ENCODE results near the gene CALCOCO2. TPM values are rescaled to one million over a fixed set of nuclear protein-coding genes. Genes with fewer than 3 reads are reported as not detected.
A peak's percentile ranks its signal among the peaks of the same experiment; 100 is the strongest.
"Not testable (repeated sequence)": the region's sequence is repeated elsewhere in the genome, so short reads cannot be mapped to it uniquely, and the experiment has no call there.

CALCOCO2 gene
- total RNA-seq, 2 experiments from 2014 or later, result 152 to 167 TPM

DNA sequence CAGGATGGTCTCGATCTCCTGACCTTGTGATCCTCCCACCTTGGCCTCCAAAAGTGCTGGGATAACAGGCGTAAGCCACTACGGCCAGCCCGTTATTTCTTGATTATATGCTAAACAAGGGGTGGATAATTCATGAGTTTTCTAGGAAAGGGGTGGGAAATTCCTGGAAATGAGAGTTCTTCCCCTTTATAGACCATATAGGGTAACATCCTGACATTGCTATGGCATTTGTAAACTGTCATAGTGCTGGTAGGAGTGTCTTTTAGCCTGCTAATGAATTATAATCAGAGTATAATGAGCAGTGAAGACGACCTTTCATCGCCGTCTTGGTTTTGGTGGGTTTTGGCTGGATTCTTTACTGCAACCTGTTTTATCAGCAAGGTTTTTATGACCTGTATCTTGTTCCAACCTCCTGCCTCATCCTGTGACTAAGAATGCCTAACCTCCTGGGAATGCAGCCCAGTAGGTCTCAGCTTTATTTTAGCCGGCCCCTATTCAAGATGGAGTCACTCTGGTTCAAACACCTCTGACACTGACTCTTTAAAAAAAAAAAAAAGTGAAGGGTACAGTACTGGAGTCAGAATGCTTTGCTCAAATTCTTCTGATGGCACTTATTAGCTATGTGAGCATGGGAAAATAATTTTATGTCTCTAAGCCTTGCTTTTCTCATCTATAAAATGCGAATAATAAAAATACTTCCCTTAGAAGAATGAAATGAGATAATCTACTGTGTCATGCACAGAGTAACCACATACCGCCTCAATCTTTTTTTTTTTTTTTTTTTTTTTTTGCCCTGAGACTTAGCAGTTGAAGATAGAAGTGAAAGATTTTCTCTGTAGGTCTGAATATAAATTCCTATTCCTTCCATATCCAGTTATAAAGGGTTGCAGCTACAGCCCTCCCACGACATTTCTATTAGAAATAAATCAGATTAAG is 5.1 kb upstream of the CALCOCO2 start:
- CTCF ChIA-PET, result no interaction called here

GRCh38 chr17:48831549-48831883 is 681 bp downstream of the CALCOCO2 start:
- Mint-ChIP-seq H3K4me3 (peak overlapping the region; percentile 97), H3K27me3 (ENCODE audit: low read depth) (peaks cover 3% of the 10 kb centered on the region), H3K9me3 (ENCODE audit: insufficient read depth) (no peaks in the 10 kb centered on the region), H3K36me3 (ENCODE audit: low read depth) (peaks cover 22% of the 10 kb centered on the region), H3K27ac (peak overlapping the region; percentile 99), H3K4me1 (ENCODE audit: low read depth) (peaks cover 52% of the 10 kb centered on the region)
- POLR2A ChIA-PET, result interaction anchor here (0.7 to 1.2 kb wide), 3 partner anchors 10 to 20 kb away, joined by 3 read pairs; no protein-coding TSS in a partner anchor
- ATAC-seq, result no peak
- DNase-seq, result no peak
- CTCF ChIA-PET, result interaction anchor here (0.8 to 3.0 kb wide), 9 partner anchors 10 to 153 kb away, joined by 3 to 15 read pairs (median 4); no protein-coding TSS in a partner anchor

More for the DNA sequence above, 5.1 kb upstream of the CALCOCO2 start:
- Mint-ChIP-seq H3K27me3 (ENCODE audit: low read depth) (peaks cover 12% of the 10 kb centered on the region), H3K4me3 (no peak overlapping the region), H3K36me3 (ENCODE audit: low read depth) (no peaks in the 10 kb centered on the region), H3K27ac (no peak overlapping the region), H3K9me3 (ENCODE audit: insufficient read depth) (no peaks in the 10 kb centered on the region), H3K4me1 (ENCODE audit: low read depth) (peaks cover 4% of the 10 kb centered on the region)
- DNase-seq (no peak), ATAC-seq (no peak)
- POLR2A ChIA-PET, result interaction anchor here (0.6 kb wide), 1 partner anchor 43 kb away, joined by 6 read pairs; no protein-coding TSS in a partner anchor

DNA sequence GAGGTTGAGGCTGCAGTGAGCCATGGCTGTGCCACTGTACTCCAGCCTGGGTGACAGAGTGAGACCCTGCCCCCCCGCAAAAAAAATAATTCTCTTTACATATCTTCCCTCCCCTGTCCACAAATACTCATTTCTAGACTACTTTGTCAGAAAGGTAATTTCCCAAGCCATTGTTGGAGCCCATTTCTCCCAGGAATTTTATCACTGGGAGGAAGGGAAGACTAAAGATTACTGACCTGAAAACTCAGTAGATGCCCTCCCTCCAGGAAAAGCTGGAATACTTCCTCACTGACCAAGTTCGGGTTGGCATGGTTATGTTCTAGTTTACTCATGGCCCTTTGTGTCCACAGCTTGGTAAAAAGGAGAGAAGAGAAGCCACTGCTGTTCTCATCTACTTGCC is 4.1 kb downstream of the CALCOCO2 start:
- no peak for DNase-seq
- POLR2A ChIA-PET, result interaction anchor here (0.6 to 1.3 kb wide), 2 partner anchors 18 to 31 kb away, joined by 3 to 4 read pairs; partner anchors contain the start of gene TTLL6
- H3K36me3 Mint-ChIP-seq (ENCODE audit: low read depth), result peaks cover 40% of the 10 kb centered on the region
- H3K4me3 Mint-ChIP-seq, result no peak overlapping the region
- H3K4me1 Mint-ChIP-seq (ENCODE audit: low read depth), result peaks cover 84% of the 10 kb centered on the region
- ATAC-seq, result no peak
- no peaks in the 10 kb centered on the region for H3K27me3 Mint-ChIP-seq (ENCODE audit: low read depth)
- CTCF ChIA-PET, result interaction anchor here (0.9 to 3.3 kb wide), 11 partner anchors 12 to 155 kb away, joined by 3 to 20 read pairs (median 7); partner anchors contain the start of genes ATP5MC1 and TTLL6
- no peak overlapping the region for H3K27ac Mint-ChIP-seq
- H3K9me3 Mint-ChIP-seq (ENCODE audit: insufficient read depth), result no peaks in the 10 kb centered on the region

GRCh38 chr17:48835971-48836370 is 5.1 kb downstream of the CALCOCO2 start:
- DNase-seq (no peak), ATAC-seq (no peak)
- H3K27me3 Mint-ChIP-seq (ENCODE audit: low read depth), result no peaks in the 10 kb centered on the region
- H3K4me3 Mint-ChIP-seq, result no peak overlapping the region
- H3K9me3 Mint-ChIP-seq (ENCODE audit: insufficient read depth), result no peaks in the 10 kb centered on the region
- H3K27ac Mint-ChIP-seq, result peak overlapping the region; percentile 1
- peaks cover 47% of the 10 kb centered on the region for H3K36me3 Mint-ChIP-seq (ENCODE audit: low read depth)
- POLR2A ChIA-PET, result interaction anchor here (0.6 to 1.3 kb wide), 3 partner anchors 15 to 35 kb away, joined by 3 to 4 read pairs (median 3); partner anchors contain the start of gene TTLL6
- H3K4me1 Mint-ChIP-seq (ENCODE audit: low read depth), result peaks cover 92% of the 10 kb centered on the region
- CTCF ChIA-PET, result interaction anchor here (0.9 to 3.3 kb wide), 12 partner anchors 13 to 156 kb away, joined by 3 to 20 read pairs (median 6); partner anchors contain the start of genes ATP5MC1 and TTLL6

DNA sequence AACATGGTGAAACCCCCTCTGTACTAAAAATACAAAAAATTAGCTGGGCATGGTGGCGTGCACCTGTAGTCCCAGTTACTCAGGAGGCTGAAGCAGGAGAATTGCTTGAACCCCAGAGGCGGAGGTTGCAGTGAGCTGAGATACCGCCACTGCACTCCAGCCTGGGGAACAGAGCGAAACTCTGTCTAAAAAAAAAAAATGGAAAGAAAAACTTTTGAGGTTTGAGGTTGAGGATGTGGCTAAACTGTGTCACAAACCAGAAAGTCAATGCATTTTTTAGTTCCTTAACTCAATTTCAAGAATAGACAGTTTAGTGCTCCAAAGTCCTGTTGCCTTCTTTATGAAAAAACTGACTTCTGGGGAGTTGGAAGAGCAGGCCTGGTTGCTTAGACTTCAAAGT is 6.6 kb downstream of the CALCOCO2 start:
- CTCF ChIA-PET, result interaction anchor here (3.0 to 3.3 kb wide), 2 partner anchors 21 to 41 kb away, joined by 13 to 20 read pairs; partner anchors contain the start of gene TTLL6
- POLR2A ChIA-PET; H3K27me3 Mint-ChIP-seq (ENCODE audit: low read depth); H3K9me3 Mint-ChIP-seq (ENCODE audit: insufficient read depth): not testable (repeated sequence)
- ATAC-seq (peak; percentile 50), DNase-seq (peak; percentile 51)
- H3K4me3 Mint-ChIP-seq, result peak overlapping the region; percentile 67
- peak overlapping the region; percentile 90 for H3K27ac Mint-ChIP-seq
- H3K4me1 Mint-ChIP-seq (ENCODE audit: low read depth), result peaks cover 94% of the 10 kb centered on the region
- H3K36me3 Mint-ChIP-seq (ENCODE audit: low read depth), result peaks cover 52% of the 10 kb centered on the region

DNA sequence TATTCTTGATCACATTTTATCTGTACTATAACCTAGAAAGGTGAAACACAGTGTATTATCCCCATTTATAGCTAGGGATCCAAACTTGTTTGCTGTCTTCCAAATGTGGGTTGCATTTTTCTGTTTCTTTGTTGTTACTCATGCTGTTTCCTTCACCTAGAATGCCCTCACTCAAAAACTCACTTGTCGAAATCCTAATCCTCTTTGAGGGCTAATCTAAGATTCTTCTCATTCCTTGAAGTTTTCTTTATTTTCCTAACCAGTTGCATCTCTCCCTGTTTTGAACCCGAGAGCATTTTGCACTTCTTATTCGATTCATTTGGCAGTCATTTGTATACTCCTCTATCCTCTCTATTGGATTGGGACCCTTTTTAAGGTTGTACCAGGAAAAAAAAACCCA is 9.6 kb downstream of the CALCOCO2 start:
- Mint-ChIP-seq H3K4me1 (ENCODE audit: low read depth) (peaks cover 73% of the 10 kb centered on the region), H3K27ac (peak overlapping the region; percentile 53), H3K36me3 (ENCODE audit: low read depth) (peaks cover 58% of the 10 kb centered on the region), H3K4me3 (peak overlapping the region; percentile 20), H3K9me3 (ENCODE audit: insufficient read depth) (no peaks in the 10 kb centered on the region), H3K27me3 (ENCODE audit: low read depth) (no peaks in the 10 kb centered on the region)
- ATAC-seq, result no peak
- no peak for DNase-seq
- CTCF ChIA-PET, result interaction anchor here (0.9 to 2.2 kb wide), 5 partner anchors 23 to 44 kb away, joined by 3 to 8 read pairs (median 5); partner anchors contain the start of gene TTLL6
- POLR2A ChIA-PET, result no interaction called here

GRCh38 chr17:48841395-48841831 is 10.6 kb downstream of the CALCOCO2 start:
- ChIA-PET POLR2A (interaction anchor here (0.7 to 1.0 kb wide), 3 partner anchors 9 to 66 kb away, joined by 3 to 5 read pairs (median 3); no protein-coding TSS in a partner anchor), CTCF (interaction anchor here (0.9 to 3.0 kb wide), 11 partner anchors 10 to 163 kb away, joined by 3 to 19 read pairs (median 5); partner anchors contain the start of gene TTLL6)
- no peaks in the 10 kb centered on the region for H3K27me3 Mint-ChIP-seq (ENCODE audit: low read depth)
- ATAC-seq, result peak; percentile 90
- H3K9me3 Mint-ChIP-seq (ENCODE audit: insufficient read depth), result no peaks in the 10 kb centered on the region
- peak overlapping the region; percentile 75 for H3K4me3 Mint-ChIP-seq
- H3K4me1 Mint-ChIP-seq (ENCODE audit: low read depth), result peaks cover 64% of the 10 kb centered on the region
- peak overlapping the region; percentile 90 for H3K27ac Mint-ChIP-seq
- peak; percentile 81 for DNase-seq
- peaks cover 54% of the 10 kb centered on the region for H3K36me3 Mint-ChIP-seq (ENCODE audit: low read depth)

GRCh38 chr17:48842746-48843145 is 11.9 kb downstream of the CALCOCO2 start:
- Mint-ChIP-seq H3K27me3 (ENCODE audit: low read depth) (no peaks in the 10 kb centered on the region), H3K4me3 (no peak overlapping the region), H3K36me3 (ENCODE audit: low read depth) (peaks cover 49% of the 10 kb centered on the region), H3K9me3 (ENCODE audit: insufficient read depth) (no peaks in the 10 kb centered on the region), H3K4me1 (ENCODE audit: low read depth) (peaks cover 52% of the 10 kb centered on the region), H3K27ac (no peak overlapping the region)
- DNase-seq (no peak), ATAC-seq (no peak)
- CTCF ChIA-PET, result interaction anchor here (1.4 to 3.0 kb wide), 4 partner anchors 10 to 36 kb away, joined by 3 to 19 read pairs (median 8); no protein-coding TSS in a partner anchor
- POLR2A ChIA-PET, result interaction anchor here (1.2 kb wide), 1 partner anchor 11 kb away, joined by 3 read pairs; no protein-coding TSS in a partner anchor

DNA sequence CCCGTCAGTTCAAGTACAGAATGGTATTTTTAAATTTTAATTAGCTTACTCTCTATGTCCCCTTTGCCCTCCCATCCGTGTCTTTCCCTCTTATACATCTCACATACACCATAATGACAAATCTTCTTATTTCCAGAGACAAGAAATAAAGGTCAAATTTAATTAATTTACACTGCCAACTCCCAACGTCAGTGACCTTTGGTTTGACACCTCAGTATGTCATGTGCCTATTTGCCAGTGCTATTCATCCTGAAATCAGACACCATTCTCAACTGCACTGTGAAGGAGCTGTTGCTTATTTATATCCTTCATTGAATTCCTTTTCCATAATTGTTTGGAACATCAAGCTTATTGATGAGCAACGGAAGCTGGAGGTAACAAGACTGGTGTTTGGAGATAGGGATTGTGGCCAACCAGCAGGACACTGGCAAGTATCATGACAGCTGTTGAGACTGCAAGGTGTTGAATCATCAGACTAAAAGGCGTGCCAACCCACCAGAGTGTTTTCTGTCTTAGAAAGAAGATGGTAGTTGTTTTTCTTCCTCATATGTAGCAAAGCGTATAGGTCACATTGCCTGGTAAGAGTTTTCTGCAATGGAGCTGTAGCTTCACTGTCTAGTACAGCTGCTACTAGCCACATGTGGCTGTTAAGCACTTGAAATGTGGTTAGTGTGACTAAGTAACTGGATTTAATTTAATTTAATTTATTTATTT is 12.5 kb downstream of the CALCOCO2 start:
- Mint-ChIP-seq H3K27ac (no peak overlapping the region), H3K9me3 (ENCODE audit: insufficient read depth) (no peaks in the 10 kb centered on the region), H3K4me1 (ENCODE audit: low read depth) (peaks cover 46% of the 10 kb centered on the region), H3K36me3 (ENCODE audit: low read depth) (peaks cover 52% of the 10 kb centered on the region), H3K4me3 (no peak overlapping the region), H3K27me3 (ENCODE audit: low read depth) (no peaks in the 10 kb centered on the region)
- DNase-seq, result no peak
- POLR2A ChIA-PET, result no interaction called here
- ATAC-seq, result no peak
- CTCF ChIA-PET, result interaction anchor here (0.8 to 3.0 kb wide), 5 partner anchors 9 to 35 kb away, joined by 3 to 19 read pairs (median 8); no protein-coding TSS in a partner anchor

DNA sequence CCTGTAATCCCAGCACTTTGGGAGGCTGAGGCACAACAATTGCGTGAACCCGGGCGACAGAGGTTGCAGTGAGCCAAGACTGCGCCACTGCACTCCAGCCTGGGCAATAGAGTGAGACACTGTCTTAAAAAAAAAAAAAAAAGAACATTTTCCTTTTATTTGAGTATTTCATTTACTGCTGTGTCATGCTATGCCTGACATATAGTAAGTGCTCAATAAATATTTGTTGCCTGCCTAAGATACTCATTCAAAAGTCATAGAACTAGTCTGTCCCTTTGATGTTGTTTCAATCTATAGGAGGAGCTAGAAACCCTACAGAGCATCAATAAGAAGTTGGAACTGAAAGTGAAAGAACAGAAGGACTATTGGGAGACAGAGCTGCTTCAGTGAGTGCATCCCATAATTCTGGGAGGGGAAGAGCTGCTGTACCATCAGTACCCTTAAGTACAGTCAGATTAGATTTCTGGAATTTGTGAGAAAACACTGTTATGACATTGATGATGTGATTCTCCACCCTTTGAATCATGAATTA is 20.0 kb downstream of the CALCOCO2 start:
- H3K27me3 Mint-ChIP-seq (ENCODE audit: low read depth), result no peaks in the 10 kb centered on the region
- H3K27ac Mint-ChIP-seq, result peak overlapping the region; percentile 9
- DNase-seq (no peak), ATAC-seq (peak; percentile 89)
- CTCF ChIA-PET, result interaction anchor here (0.8 to 3.0 kb wide), 15 partner anchors 8 to 181 kb away, joined by 3 to 22 read pairs (median 6); partner anchors contain the start of gene CALCOCO2
- POLR2A ChIA-PET, result interaction anchor here (0.6 to 1.1 kb wide), 2 partner anchors 15 to 573 kb away, joined by 3 to 4 read pairs; no protein-coding TSS in a partner anchor
- peaks cover 60% of the 10 kb centered on the region for H3K36me3 Mint-ChIP-seq (ENCODE audit: low read depth)
- no peaks in the 10 kb centered on the region for H3K9me3 Mint-ChIP-seq (ENCODE audit: insufficient read depth)
- peaks cover 13% of the 10 kb centered on the region for H3K4me1 Mint-ChIP-seq (ENCODE audit: low read depth)
- no peak overlapping the region for H3K4me3 Mint-ChIP-seq
